ENCODE data around the gene FGR.

Gene FGR

DNA sequence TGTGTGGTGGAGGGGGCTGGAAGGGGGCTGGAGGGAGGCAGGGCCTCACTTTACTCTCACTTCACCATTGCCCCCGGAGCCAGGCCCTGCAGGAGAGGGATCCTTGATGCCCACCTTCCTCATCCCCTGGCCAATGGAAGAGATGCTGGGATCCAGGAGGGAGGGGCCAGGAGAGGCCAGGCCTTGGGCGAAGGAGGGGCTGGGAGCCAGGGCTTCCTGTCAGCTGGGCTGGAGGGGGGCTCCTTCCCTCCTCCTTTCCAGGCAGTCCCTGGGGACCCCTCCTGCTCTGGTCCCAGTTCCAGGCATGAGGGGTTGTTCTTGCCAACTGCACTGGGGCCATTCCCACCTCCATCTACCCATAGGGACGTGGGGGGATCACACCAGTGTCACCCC, 36.7 kb downstream of the FGR start:
- Histone ChIP-seq H3K4me3 (peak overlapping the region; percentile 89), H3K27ac (peak overlapping the region; percentile 95 to 98)
- no peak for DNase-seq (ENCODE audit: low spot score)
- TF ChIP-seq CTCF (IDR thresholded peaks at IDR 0.05) = no peak

DNA sequence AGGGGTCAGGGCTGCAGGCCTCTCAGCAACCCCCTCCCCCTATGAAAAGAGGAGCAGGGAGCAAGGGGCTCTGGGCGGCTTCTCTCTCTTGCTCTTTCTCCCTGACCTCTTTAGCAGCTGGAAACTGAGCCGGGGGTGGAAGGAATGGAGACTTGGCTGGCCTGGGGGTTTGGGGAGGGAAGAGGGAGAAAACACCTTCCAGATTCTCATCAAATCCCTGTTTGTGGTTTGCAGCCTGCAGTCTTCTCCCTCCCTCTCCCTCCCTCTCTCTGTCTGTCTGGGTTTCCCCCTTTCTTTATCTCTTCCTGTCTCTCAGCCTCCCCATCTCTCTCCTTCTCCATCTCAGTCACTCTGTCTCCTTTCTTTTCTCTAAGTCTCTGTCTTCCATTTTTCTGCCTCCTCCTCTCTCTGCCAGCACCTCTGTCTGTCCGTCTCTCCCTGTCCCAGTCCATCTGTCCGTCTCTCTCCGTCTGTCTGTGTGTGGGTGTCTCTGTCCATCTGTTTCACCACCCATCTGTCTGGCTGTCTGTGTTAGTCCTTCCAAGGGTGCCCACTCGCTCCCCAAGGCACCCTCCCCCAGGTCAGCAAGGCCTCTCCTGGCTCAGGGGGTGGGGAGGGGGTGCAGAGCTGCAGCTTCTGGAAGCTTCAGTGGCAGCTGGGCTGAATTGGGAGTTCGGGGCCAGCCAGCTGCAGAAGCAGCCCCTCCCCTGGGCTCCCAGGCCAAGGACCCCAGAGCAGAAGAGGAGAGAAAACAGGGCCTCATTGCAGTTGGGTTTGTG, 37.3 kb downstream of the FGR start:
- DNase-seq (ENCODE audit: low spot score) = no peak
- Histone ChIP-seq H3K4me3 (peak overlapping the region; percentile 89), H3K27ac (peak overlapping the region; percentile 95 to 98)
- TF ChIP-seq CTCF (IDR thresholded peaks at IDR 0.05) = no peak

- no peak for DNase-seq (ENCODE audit: low spot score)
- TF ChIP-seq CTCF (IDR thresholded peaks at IDR 0.05) = no peak
- H3K27ac ChIP-seq = peak overlapping the region in 1 of 2 donors; percentile 63
- H3K4me3 ChIP-seq = no peak overlapping the region
Observed at GRCh38 chr1:27596986-27597385, 38.0 kb downstream of the FGR start.

DNA sequence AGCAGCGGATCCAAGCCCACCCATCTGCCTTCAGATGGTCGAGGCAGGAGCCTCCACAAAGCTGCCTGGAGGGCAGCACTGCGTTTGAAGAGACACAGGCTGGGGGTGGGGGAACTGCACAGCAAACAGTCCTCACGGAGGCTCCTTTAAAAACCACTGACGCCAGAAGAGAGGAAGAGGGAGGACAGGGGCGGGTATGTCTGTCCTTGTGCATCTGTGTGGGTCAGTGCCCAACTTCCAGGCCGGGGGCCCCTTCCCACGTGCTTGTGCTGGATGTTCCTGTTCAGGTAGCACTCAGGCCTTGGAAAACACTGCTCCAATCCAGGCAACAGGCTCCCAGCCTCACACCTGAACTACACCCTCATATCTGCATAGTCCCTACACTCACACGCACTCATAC, 38.7 kb downstream of the FGR start:
- Histone ChIP-seq H3K4me3 (no peak overlapping the region), H3K27ac (peak overlapping the region in 1 of 2 donors; percentile 63)
- no peak for DNase-seq (ENCODE audit: low spot score)
- no peak for TF ChIP-seq CTCF (IDR thresholded peaks at IDR 0.05)

DNA sequence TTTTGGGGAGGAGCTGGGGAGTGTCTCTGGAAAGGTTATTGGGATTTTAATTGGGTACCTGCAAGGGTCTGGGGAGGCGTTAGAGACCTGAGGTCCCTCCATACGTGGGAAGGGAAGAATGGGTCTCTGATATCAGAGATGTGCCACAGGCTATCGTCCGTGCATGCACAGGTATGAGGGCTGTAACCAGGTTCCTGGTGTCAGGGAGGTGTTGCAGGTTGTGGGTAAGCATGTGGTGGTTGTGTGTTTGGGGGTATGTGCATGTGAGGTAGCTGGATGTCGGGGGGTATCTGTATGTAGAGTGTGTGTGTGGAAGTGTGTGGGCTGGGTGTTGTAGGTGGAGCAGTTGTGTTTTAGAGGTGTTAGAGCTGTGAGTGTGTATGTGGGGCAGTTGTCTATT, 39.4 kb downstream of the FGR start:
- Histone ChIP-seq H3K27ac (peak overlapping the region in 1 of 2 donors; percentile 63), H3K4me3 (no peak overlapping the region)
- no peak for DNase-seq (ENCODE audit: low spot score)
- no peak for TF ChIP-seq CTCF (IDR thresholded peaks at IDR 0.05)

- H3K27ac ChIP-seq = peak overlapping the region in 1 of 2 donors; percentile 63
- H3K4me3 ChIP-seq = peak overlapping the region; percentile 21
- no peak for TF ChIP-seq CTCF (IDR thresholded peaks at IDR 0.05)
- DNase-seq (ENCODE audit: low spot score) = no peak
Observed at GRCh38 chr1:27594564-27595510, 40.1 kb downstream of the FGR start.

All from coronary artery (tissue), 2 donors.